Pancreas (tissue), 10 donors: Measurements from ENCODE around the gene LPAR1. TPM values are rescaled to one million over a fixed set of nuclear protein-coding genes. Genes with fewer than 3 reads are reported as not detected.

Source experiments
- ATAC-seq, 4 donors: fragments of 200-7000 bp; cut with Tn5 transposase; one replicate each; pipeline versions ENCODE4 v1.8.0 to v1.9.1; 2020; ENCODE audit warnings: mild to moderate bottlenecking in 4 of 4, moderate library complexity in 4 of 4
- DNase-seq, 6 donors: peaks; one replicate each; pipeline ENCODE4 v3.0.0-alpha.2; 2020
- FAIRE-seq: peaks from 2 replicates; lab custom pipeline; 2012; peaks lifted over from hg19 to GRCh38; lab: Jason Lieb, UNC
- H3K27ac ChIP-seq, 4 donors: fragments of 200-600 bp; sonication (generic); 1 replicate in 3 of 4; 2 replicates in 1 of 4; pipeline versions ENCODE4 v1.5.0 to v1.8.0; 2020
- H3K27me3 ChIP-seq, 4 donors: fragments of 200-600 bp; one replicate each; pipeline ENCODE4 v1.8.0; 2021
- H3K36me3 ChIP-seq, 3 donors: fragments of 200-600 bp; sonication (generic) in 1 of 3; one replicate each; pipeline versions ENCODE4 v1.5.0 to v1.8.0; 2020 to 2021
- H3K4me1 ChIP-seq, 3 donors: fragments of 200-600 bp; one replicate each; pipeline ENCODE4 v1.8.0; 2021
- H3K4me3 ChIP-seq, 4 donors: fragments of 200-600 bp; sonication (generic) in 2 of 4; one replicate each; pipeline versions ENCODE4 v1.5.0 to v1.8.0; 2020 to 2021
- H3K9me3 ChIP-seq, 4 donors: fragments of 200-600 bp; one replicate each; pipeline ENCODE4 v1.8.0; 2021
- WGBS, 2 donors: extraction: QIAGEN DNeasy Blood & Tissue Kit; methylation state at CpG; one replicate each; pipeline ENCODE4 v1.1.7; 2013; 5-methylcytosine and 5-hydroxymethylcytosine counted together
- intact Hi-C, 3 donors: fragments of 100-400 bp; cut with DNase I; formaldehyde crosslinking; loops; one replicate each; pipeline versions ENCODE4 v1.11.1 to v1.14.2; 2022
- polyA plus RNA-seq, 2 donors: library from polyadenylated mRNA; stranded (reverse); fragments of 200-250 nt; gene quantifications; one replicate each; pipeline ENCODE4 v1.2.3, GENCODE V29; 2013
- total RNA-seq, 6 donors: library from RNA; stranded (reverse); fragmentation: NEBNext Ultra II Directional in 4 of 6; extraction: Animal tissue kit (Norgen Biotek cat#: 25700) in 4 of 6; gene quantifications; one replicate each; pipeline versions ENCODE4 v1.2.1 to v1.2.4, GENCODE V29; 2021 to 2023
- TF ChIP-seq, protein P1 (sequence below), 4 donors: fragments of 200-600 bp; sonication (generic) in 3 of 4; IDR thresholded peaks; one replicate each; pipeline versions ENCODE4 v1.5.0 to v1.8.0; 2021; ENCODE audit warnings: antibody characterized with exemption in 4 of 4
- donor health status: healthy with polysubstance abuse.
- donor health status: DM: no; HTN: no; CAD: no; lungs with moderate emphysema.
- donor health status: DM: no; HTN: no; CAD: no.
- donor health status: control.
- donor health status: control.
- donor health status: Bipolar disorder and iron deficiency.
- donor health status: DM: yes; HTN: yes; CAD: no.
- donor health status: DM: no; HTN: no; CAD: no.
- donor health status: DM: no; HTN: no; CAD: no.
- donor health status: DM: yes; HTN: yes; CAD: no.

LPAR1 gene
- total and polyA plus RNA-seq, 8 donors, result 3.8 to 11.4 (median 5.2) TPM

DNA sequence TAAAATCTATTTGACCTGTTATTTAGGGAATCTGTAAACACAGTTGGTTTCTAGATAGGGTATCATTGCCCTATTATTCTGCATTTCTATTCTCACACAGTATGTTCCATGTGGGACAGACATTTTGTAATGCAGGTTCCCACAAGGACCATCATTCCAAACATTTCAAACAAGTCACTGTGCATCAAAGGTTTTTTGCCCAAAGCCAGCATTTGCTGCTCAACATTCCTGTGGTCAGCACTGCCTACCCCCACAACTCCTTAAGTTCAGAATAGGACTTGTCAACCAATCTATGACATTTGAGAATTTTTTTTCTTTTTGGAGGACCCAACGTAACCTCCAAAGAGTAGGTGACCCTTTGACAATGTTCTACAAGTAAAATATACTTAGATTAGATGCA, 95.7 kb downstream of the LPAR1 start:
- DNase-seq (no peak), FAIRE-seq (no peak), ATAC-seq (no peak)
- Histone ChIP-seq H3K27me3 (no peaks in the 10 kb centered on the region), H3K4me1 (no peaks in the 10 kb centered on the region), H3K4me3 (no peak overlapping the region), H3K27ac (no peak overlapping the region), H3K9me3 (no peaks in the 10 kb centered on the region), H3K36me3 (no peaks in the 10 kb centered on the region)
- TF ChIP-seq, protein P1, sequence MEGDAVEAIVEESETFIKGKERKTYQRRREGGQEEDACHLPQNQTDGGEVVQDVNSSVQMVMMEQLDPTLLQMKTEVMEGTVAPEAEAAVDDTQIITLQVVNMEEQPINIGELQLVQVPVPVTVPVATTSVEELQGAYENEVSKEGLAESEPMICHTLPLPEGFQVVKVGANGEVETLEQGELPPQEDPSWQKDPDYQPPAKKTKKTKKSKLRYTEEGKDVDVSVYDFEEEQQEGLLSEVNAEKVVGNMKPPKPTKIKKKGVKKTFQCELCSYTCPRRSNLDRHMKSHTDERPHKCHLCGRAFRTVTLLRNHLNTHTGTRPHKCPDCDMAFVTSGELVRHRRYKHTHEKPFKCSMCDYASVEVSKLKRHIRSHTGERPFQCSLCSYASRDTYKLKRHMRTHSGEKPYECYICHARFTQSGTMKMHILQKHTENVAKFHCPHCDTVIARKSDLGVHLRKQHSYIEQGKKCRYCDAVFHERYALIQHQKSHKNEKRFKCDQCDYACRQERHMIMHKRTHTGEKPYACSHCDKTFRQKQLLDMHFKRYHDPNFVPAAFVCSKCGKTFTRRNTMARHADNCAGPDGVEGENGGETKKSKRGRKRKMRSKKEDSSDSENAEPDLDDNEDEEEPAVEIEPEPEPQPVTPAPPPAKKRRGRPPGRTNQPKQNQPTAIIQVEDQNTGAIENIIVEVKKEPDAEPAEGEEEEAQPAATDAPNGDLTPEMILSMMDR (IDR thresholded peaks at IDR 0.05), result no peak
- WGBS, 2 donors, result 89 to 96% methylated on average over 1 of the region's 1 CpG
- intact Hi-C loops, result no loop called here

- Histone ChIP-seq H3K4me3 (no peak overlapping the region), H3K27ac (no peak overlapping the region), H3K36me3 (no peaks in the 10 kb centered on the region), H3K27me3 (no peaks in the 10 kb centered on the region), H3K9me3 (no peaks in the 10 kb centered on the region), H3K4me1 (no peaks in the 10 kb centered on the region)
- FAIRE-seq (no peak), ATAC-seq (no peak), DNase-seq (no peak)
- WGBS, 2 donors, result 97% methylated on average over 6 of the region's 6 CpGs
- intact Hi-C loops, result no loop called here
- TF ChIP-seq, protein P1 (IDR thresholded peaks at IDR 0.05), result no peak
Measured at GRCh38 chr9:110940951-110941557, 97.2 kb downstream of the LPAR1 start.

GRCh38 chr9:110939573-110939972, 98.7 kb downstream of the LPAR1 start:
- intact Hi-C loops, result no loop called here
- 86 to 91% methylated on average over 1 of the region's 1 CpG for WGBS, 2 donors
- Histone ChIP-seq H3K4me1 (no peaks in the 10 kb centered on the region), H3K4me3 (no peak overlapping the region), H3K9me3 (no peaks in the 10 kb centered on the region), H3K27me3 (no peaks in the 10 kb centered on the region), H3K36me3 (no peaks in the 10 kb centered on the region), H3K27ac (no peak overlapping the region)
- FAIRE-seq, result no peak
- no peak for ATAC-seq
- DNase-seq, result no peak
- TF ChIP-seq, protein P1 (IDR thresholded peaks at IDR 0.05), result no peak

GRCh38 chr9:110939047-110939446, 99.2 kb downstream of the LPAR1 start:
- Histone ChIP-seq H3K9me3 (no peaks in the 10 kb centered on the region), H3K36me3 (no peaks in the 10 kb centered on the region), H3K4me1 (no peaks in the 10 kb centered on the region), H3K27me3 (no peaks in the 10 kb centered on the region), H3K4me3 (no peak overlapping the region), H3K27ac (no peak overlapping the region)
- intact Hi-C loops, result no loop called here
- WGBS, 2 donors, result 92 to 94% methylated on average over 5 of the region's 5 CpGs
- ATAC-seq, result no peak
- TF ChIP-seq, protein P1 (IDR thresholded peaks at IDR 0.05), result no peak
- no peak for FAIRE-seq
- DNase-seq, result no peak

- Histone ChIP-seq H3K4me1 (no peaks in the 10 kb centered on the region), H3K36me3 (no peaks in the 10 kb centered on the region), H3K27me3 (no peaks in the 10 kb centered on the region), H3K4me3 (no peak overlapping the region), H3K27ac (no peak overlapping the region), H3K9me3 (no peaks in the 10 kb centered on the region)
- no peak for ATAC-seq
- FAIRE-seq, result no peak
- TF ChIP-seq, protein P1 (IDR thresholded peaks at IDR 0.05), result no peak
- WGBS, 2 donors, result 62 to 67% methylated on average over 3 of the region's 3 CpGs
- intact Hi-C loops, result no loop called here
- no peak for DNase-seq
Measured at GRCh38 chr9:110938242-110938641, 100.0 kb downstream of the LPAR1 start.
